Activated T-cell treated with anti-CD3 and anti-CD28 coated beads, Interleukin-2, amount 50 U/mL, for 72 hours (primary cell): ENCODE measurements around the gene KCTD4. TPM values are rescaled to one million over a fixed set of nuclear protein-coding genes. Genes with fewer than 3 reads are reported as not detected.
"Not testable (repeated sequence)": the region's sequence is repeated elsewhere in the genome, so short reads cannot be mapped to it uniquely, and the experiment has no call there.

Source experiments
- ATAC-seq, 2 donors: fragments of 150-1000 bp; cut with Tn5 transposase; replicated peaks in 1 of 2; 2 replicates each; pipeline ENCODE4 v1.10.0; 2021; ENCODE audit warnings: moderate library complexity in 2 of 2, mild to moderate bottlenecking in 1 of 2
- DNase-seq, 2 donors: peaks; one replicate each; pipeline ENCODE4 v3.0.0; 2021 to 2022; ENCODE audit warnings: mixed read lengths in 1 of 2
- H3K27ac Mint-ChIP-seq: one replicate; pipeline ENCODE4 v1.8.0; 2022; ENCODE audit warnings: mild to moderate bottlenecking, moderate library complexity, mixed read lengths
- H3K27me3 Mint-ChIP-seq: one replicate; pipeline ENCODE4 v1.8.0; 2022; ENCODE audit warnings: low read depth, mixed read lengths
- H3K36me3 Mint-ChIP-seq, 2 donors: one replicate each; pipeline ENCODE4 v1.8.0; 2022; ENCODE audit warnings: mixed read lengths in 2 of 2, mild to moderate bottlenecking in 1 of 2; ENCODE audit not compliant: insufficient read depth in 2 of 2
- H3K4me1 Mint-ChIP-seq: one replicate; pipeline ENCODE4 v1.8.0; 2022; ENCODE audit warnings: low read depth, mixed read lengths
- H3K4me3 Mint-ChIP-seq, 2 donors: one replicate each; pipeline ENCODE4 v1.8.0; 2022; ENCODE audit warnings: mild to moderate bottlenecking in 2 of 2, mixed read lengths in 2 of 2, moderate library complexity in 2 of 2
- H3K9me3 Mint-ChIP-seq, 2 donors: one replicate each; pipeline ENCODE4 v1.8.0; 2022; ENCODE audit warnings: mixed read lengths in 2 of 2
- total RNA-seq, 2 donors: library from RNA; stranded (reverse); gene quantifications; one replicate each; pipeline ENCODE4 v1.2.3, GENCODE V29; 2022

KCTD4 gene
- not detected for total RNA-seq

DNA sequence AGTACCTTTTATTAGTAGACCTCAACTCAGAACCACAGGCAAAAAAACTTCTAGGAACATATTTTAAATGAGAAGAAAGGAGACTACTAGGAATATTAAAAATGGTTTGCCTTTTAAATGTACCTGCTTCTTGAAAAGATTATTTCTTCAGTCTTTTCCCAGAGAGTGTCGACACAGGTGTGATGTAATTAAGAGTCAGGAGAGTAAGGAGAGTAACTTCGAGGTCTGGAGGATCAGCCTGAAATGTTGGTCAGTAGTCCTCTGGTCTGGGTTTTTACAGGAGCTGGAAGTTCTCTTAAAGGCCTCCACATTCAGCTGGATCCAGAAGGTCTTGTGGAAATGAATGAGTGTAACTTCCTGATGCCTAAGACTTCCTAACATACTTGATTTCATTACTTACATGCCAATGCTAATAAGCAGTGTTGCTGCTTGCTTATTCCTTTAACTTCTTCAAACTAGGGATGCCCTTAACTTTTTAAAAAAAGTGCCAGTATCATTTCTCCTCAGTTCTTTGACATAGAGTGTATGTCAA is at the start of gene KCTD4:
Gene KCTD4, minus strand, starts transcription at position 345 of the 532 bp plus-strand sequence. CDS start 6,478 bp downstream, outside the sequence.
- ATAC-seq (no peak), DNase-seq (no peak)
- Mint-ChIP-seq H3K4me3 (no peak within 1 kb of the TSS), H3K4me1 (peaks cover 19% of the 10 kb centered on the region), H3K9me3 (no peaks in the 10 kb centered on the region), H3K36me3 (peaks cover 2 to 5% of the 10 kb centered on the region in 2 donors), H3K27me3 (no peaks in the 10 kb centered on the region), H3K27ac (no peak within 1 kb of the TSS)

DNA sequence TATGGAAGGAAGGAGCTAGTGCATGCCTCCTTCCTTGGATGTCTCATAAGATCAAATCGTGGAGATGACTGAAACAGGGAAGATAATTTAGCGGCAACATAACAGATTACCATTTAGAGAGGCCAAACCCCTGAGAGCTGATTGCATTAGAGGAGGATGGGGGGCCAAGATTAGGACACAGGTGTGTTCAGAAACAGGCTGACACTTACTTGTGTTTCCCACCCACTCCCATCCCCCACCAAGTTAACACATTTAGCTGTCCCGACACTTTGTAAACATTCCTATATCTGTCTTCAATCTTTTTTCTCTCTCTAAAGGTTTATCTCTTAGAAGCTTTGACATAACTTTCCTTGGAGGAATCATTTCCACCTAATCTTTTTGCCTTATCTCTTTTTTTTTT is 48.8 kb upstream of the KCTD4 start:
- DNase-seq (no peak), ATAC-seq (no peak)
- Mint-ChIP-seq H3K36me3 (peaks cover 2 to 5% of the 10 kb centered on the region in 2 donors), H3K27ac (no peak overlapping the region), H3K9me3 (no peaks in the 10 kb centered on the region), H3K27me3 (no peaks in the 10 kb centered on the region), H3K4me3 (no peak overlapping the region), H3K4me1 (peaks cover 4% of the 10 kb centered on the region)

DNA sequence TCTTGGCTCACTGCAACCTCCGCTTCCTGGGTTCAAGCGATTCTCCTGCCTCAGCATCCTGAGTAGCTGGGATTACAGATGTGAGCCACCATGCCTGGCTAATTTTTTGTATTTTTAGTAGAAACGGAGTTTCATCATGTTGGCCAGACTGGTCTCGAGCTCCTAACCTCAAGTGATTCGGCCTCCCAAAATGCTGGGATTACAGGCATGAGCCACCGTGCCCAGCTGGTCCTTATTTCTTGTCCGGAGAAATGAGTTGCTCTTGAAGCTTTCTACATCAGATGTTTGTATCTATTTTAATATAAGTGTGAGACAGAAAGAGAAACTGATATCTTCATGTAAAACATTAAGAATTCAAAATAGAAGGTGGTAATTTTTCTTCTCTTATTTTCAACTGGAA is 43.9 kb upstream of the KCTD4 start:
- not testable (repeated sequence) for H3K9me3 Mint-ChIP-seq

DNA sequence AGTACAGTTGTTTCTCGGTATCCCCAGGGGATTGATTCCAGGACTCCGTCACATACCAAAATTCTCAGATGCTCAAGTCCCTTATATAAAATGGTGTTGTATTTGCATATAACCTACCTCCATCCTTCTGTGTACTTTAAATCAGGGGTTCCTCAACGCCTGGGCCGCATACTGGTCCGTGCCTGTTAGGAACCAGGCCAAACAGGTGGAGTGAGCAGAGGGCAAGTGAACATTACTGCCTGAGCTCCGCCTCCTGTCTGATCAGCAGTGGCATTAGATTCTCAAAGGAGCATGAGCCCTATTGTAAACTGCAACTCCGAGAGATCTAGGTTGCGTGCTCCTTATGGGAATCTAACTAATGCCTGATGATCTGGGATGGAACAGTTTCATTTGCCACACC is 42.2 kb upstream of the KCTD4 start:
- H3K4me1 Mint-ChIP-seq = no peaks in the 10 kb centered on the region
- H3K27ac Mint-ChIP-seq = no peak overlapping the region
- no peaks in the 10 kb centered on the region for H3K9me3 Mint-ChIP-seq
- ATAC-seq (no peak), DNase-seq (no peak)
- H3K27me3 Mint-ChIP-seq = no peaks in the 10 kb centered on the region
- H3K4me3 Mint-ChIP-seq = no peak overlapping the region
- H3K36me3 Mint-ChIP-seq = no peaks in the 10 kb centered on the region

More for the DNA sequence above, 43.9 kb upstream of the KCTD4 start:
- H3K27ac Mint-ChIP-seq, H3K4me3 Mint-ChIP-seq, DNase-seq, H3K36me3 Mint-ChIP-seq, H3K4me1 Mint-ChIP-seq, ATAC-seq, H3K27me3 Mint-ChIP-seq: not testable (repeated sequence)

DNA sequence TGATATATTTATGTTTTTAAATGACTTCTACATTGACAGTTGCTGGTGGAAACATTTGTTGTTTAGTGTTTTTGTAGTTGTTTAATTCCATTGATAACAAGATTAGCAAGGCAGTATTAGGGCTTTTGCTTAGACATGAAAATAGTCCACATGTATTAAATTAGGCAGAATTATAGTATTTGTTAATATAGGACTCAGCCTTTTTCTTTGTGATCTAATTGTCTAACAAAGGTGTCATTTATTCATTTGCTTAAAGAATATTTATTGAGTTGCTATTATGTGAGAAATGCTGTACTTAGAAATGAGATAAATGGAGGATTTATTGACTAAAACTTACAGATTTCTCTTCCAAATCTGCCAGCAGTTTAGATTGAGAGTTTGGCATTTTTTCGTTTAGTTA is 41.7 kb upstream of the KCTD4 start:
- Mint-ChIP-seq H3K4me3 (no peak overlapping the region), H3K9me3 (no peaks in the 10 kb centered on the region), H3K36me3 (no peaks in the 10 kb centered on the region), H3K27ac (peak overlapping the region; percentile 82), H3K27me3 (no peaks in the 10 kb centered on the region), H3K4me1 (no peaks in the 10 kb centered on the region)
- no peak for DNase-seq
- ATAC-seq = no peak

GRCh38 chr13:45242070-45242469 is 41.2 kb upstream of the KCTD4 start:
- H3K36me3 Mint-ChIP-seq = no peaks in the 10 kb centered on the region
- no peaks in the 10 kb centered on the region for H3K9me3 Mint-ChIP-seq
- H3K4me3 Mint-ChIP-seq = no peak overlapping the region
- ATAC-seq (no peak), DNase-seq (no peak)
- H3K27me3 Mint-ChIP-seq = no peaks in the 10 kb centered on the region
- H3K27ac Mint-ChIP-seq = peak overlapping the region; percentile 82
- no peaks in the 10 kb centered on the region for H3K4me1 Mint-ChIP-seq

DNA sequence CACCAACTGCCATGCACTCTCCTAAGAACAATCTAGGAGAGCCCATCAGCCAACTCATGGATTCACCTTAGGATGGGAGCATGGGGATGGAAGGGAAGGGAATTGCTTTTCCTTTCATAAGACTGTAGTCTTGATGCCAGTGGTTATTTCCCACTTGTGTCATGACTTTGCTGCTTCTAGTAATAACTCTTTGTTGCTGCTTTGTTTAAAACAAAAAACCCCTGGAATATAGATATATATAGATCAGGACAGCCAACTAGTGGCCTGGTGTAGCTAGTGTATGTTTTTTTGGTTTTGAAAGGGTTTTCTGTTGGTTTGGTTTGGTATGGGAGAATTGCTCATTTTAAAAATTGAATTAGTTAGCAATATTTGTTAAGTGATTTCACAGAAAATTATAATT is 39.3 kb upstream of the KCTD4 start:
- H3K9me3 Mint-ChIP-seq = no peaks in the 10 kb centered on the region
- ATAC-seq (no peak), DNase-seq (no peak)
- H3K36me3 Mint-ChIP-seq = no peaks in the 10 kb centered on the region
- no peaks in the 10 kb centered on the region for H3K27me3 Mint-ChIP-seq
- H3K4me1 Mint-ChIP-seq = no peaks in the 10 kb centered on the region
- no peak overlapping the region for H3K27ac Mint-ChIP-seq
- H3K4me3 Mint-ChIP-seq = no peak overlapping the region

GRCh38 chr13:45238945-45239795 is 38.3 kb upstream of the KCTD4 start:
- Mint-ChIP-seq H3K27me3 (no peaks in the 10 kb centered on the region), H3K27ac (no peak overlapping the region), H3K36me3 (no peaks in the 10 kb centered on the region), H3K4me3 (no peak overlapping the region), H3K4me1 (no peaks in the 10 kb centered on the region), H3K9me3 (no peaks in the 10 kb centered on the region)
- ATAC-seq = no peak
- DNase-seq = no peak

- Mint-ChIP-seq H3K4me1 (no peaks in the 10 kb centered on the region), H3K27ac (no peak overlapping the region), H3K4me3 (no peak overlapping the region), H3K9me3 (no peaks in the 10 kb centered on the region), H3K36me3 (peaks cover 0 to 1% of the 10 kb centered on the region in 2 donors), H3K27me3 (no peaks in the 10 kb centered on the region)
- DNase-seq (no peak), ATAC-seq (no peak)
These were observed 31.7 kb upstream of the KCTD4 start for GRCh38 chr13:45232591-45232990.

GRCh38 chr13:45231722-45232121 is 30.9 kb upstream of the KCTD4 start:
- ATAC-seq (no peak), DNase-seq (no peak)
- peaks cover 0 to 1% of the 10 kb centered on the region in 2 donors for H3K36me3 Mint-ChIP-seq
- no peaks in the 10 kb centered on the region for H3K27me3 Mint-ChIP-seq
- H3K27ac Mint-ChIP-seq = no peak overlapping the region
- H3K4me3 Mint-ChIP-seq = no peak overlapping the region
- H3K9me3 Mint-ChIP-seq = no peaks in the 10 kb centered on the region
- no peaks in the 10 kb centered on the region for H3K4me1 Mint-ChIP-seq

- H3K27me3 Mint-ChIP-seq = no peaks in the 10 kb centered on the region
- H3K27ac Mint-ChIP-seq = no peak overlapping the region
- DNase-seq (no peak), ATAC-seq (no peak)
- H3K4me3 Mint-ChIP-seq = no peak overlapping the region
- H3K9me3 Mint-ChIP-seq = no peaks in the 10 kb centered on the region
- no peaks in the 10 kb centered on the region for H3K4me1 Mint-ChIP-seq
- peaks cover 0 to 1% of the 10 kb centered on the region in 2 donors for H3K36me3 Mint-ChIP-seq
These were observed 30.5 kb upstream of the KCTD4 start for GRCh38 chr13:45231305-45231704.

GRCh38 chr13:45229172-45229571 is 28.3 kb upstream of the KCTD4 start:
- Mint-ChIP-seq H3K27me3 (no peaks in the 10 kb centered on the region), H3K4me1 (peaks cover 7% of the 10 kb centered on the region)

GRCh38 chr13:45228002-45228401 is 27.2 kb upstream of the KCTD4 start:
- Mint-ChIP-seq H3K4me1 (peaks cover 7% of the 10 kb centered on the region), H3K9me3 (no peaks in the 10 kb centered on the region)

More at GRCh38 chr13:45229172-45229571, 28.3 kb upstream of the KCTD4 start:
- Mint-ChIP-seq H3K27ac (peak overlapping the region; percentile 0), H3K36me3 (peaks cover 0 to 1% of the 10 kb centered on the region in 2 donors), H3K9me3 (no peaks in the 10 kb centered on the region), H3K4me3 (no peak overlapping the region)
- DNase-seq (no peak), ATAC-seq (no peak)

More at GRCh38 chr13:45228002-45228401, 27.2 kb upstream of the KCTD4 start:
- Mint-ChIP-seq H3K27ac (no peak overlapping the region), H3K4me3 (no peak overlapping the region), H3K36me3 (peaks cover 0 to 1% of the 10 kb centered on the region in 2 donors), H3K27me3 (no peaks in the 10 kb centered on the region)
- DNase-seq = no peak
- ATAC-seq = no peak
